ENCODE data around the gene GBX1. TPM values are rescaled to one million over a fixed set of nuclear protein-coding genes. Genes with fewer than 3 reads are reported as not detected.

Gene GBX1
- total RNA-seq, 2 experiments from 2014 or later = not detected

GRCh38 chr7:151175047-151175792 lies 7.7 kb upstream of the GBX1 start:
- DNase-seq = no peak
- H3K36me3 Mint-ChIP-seq = no peaks in the 10 kb centered on the region
- H3K4me1 Mint-ChIP-seq = peaks cover 7% of the 10 kb centered on the region
- peaks cover 37% of the 10 kb centered on the region for H3K27me3 Mint-ChIP-seq
- CTCF ChIA-PET = interaction anchor here (1.3 to 2.6 kb wide), 3 partner anchors 9 to 52 kb away, joined by 4 to 8 read pairs (median 6); partner anchors contain the start of gene ABCF2
- H3K4me3 Mint-ChIP-seq = no peak overlapping the region
- ATAC-seq = no peak
- no peaks in the 10 kb centered on the region for H3K9me3 Mint-ChIP-seq (ENCODE audit: low read depth)
- H3K27ac Mint-ChIP-seq = no peak overlapping the region

DNA sequence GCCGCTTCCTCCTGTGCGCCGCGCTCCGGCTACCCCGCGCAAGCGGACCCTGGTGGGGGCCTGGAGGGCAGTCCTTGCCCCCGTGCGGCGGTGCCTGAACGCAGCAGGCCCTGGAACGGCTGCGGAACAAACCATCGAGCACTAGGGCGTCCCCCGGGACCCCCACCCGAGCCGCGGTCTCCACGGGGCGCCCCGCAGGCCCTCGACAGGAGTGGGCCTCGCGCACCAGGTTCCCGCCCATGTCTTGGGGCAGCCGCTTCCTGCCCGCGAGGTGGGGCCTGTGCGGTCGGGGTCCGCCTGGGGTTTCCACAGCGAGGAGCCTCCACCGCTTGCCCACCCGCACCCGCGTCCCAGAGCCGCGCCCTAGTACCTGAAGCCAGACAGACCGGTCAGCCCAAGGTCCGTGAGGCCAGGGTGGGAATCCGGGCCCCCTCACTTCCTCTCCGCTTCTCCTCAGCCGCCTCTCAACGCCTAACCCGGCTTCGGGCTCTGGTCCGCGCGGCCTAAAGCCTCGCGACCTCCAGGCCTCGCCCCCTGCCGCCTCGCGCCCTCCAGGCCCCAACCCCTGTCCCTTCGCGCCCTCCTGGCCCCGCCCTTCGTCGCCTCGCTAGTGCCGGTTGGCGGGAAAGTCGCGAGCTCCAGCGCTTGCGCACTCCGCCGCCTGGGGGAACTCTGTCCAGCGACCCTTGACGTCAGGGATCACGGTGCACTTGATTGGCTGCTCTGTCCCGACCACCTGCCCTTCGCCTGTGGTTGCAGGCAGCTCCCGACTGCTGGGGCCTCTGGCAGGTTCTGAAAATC lies 7.0 kb upstream of the GBX1 start:
- CTCF ChIA-PET = interaction anchor here (1.3 to 2.6 kb wide), 3 partner anchors 8 to 53 kb away, joined by 4 to 8 read pairs (median 6); partner anchors contain the start of gene ABCF2
- Mint-ChIP-seq H3K4me3 (no peak overlapping the region), H3K27ac (no peak overlapping the region), H3K27me3 (peaks cover 45% of the 10 kb centered on the region), H3K4me1 (peaks cover 7% of the 10 kb centered on the region), H3K9me3 (ENCODE audit: low read depth) (no peaks in the 10 kb centered on the region), H3K36me3 (no peaks in the 10 kb centered on the region)
- ATAC-seq (no peak), DNase-seq (peak; percentile 55)

GRCh38 chr7:151173386-151174245 lies 6.1 kb upstream of the GBX1 start:
- Mint-ChIP-seq H3K4me3 (no peak overlapping the region), H3K4me1 (peaks cover 8% of the 10 kb centered on the region), H3K9me3 (ENCODE audit: low read depth) (no peaks in the 10 kb centered on the region), H3K36me3 (no peaks in the 10 kb centered on the region), H3K27ac (no peak overlapping the region), H3K27me3 (peaks cover 50% of the 10 kb centered on the region)
- ATAC-seq (no peak), DNase-seq (no peak)
- CTCF ChIA-PET = no interaction called here

GRCh38 chr7:151172273-151173141 lies 5.0 kb upstream of the GBX1 start:
- ATAC-seq (peak; percentile 70), DNase-seq (peak; percentile 84)
- Mint-ChIP-seq H3K9me3 (ENCODE audit: low read depth) (no peaks in the 10 kb centered on the region), H3K4me3 (no peak overlapping the region), H3K27me3 (peaks cover 52% of the 10 kb centered on the region), H3K4me1 (peaks cover 12% of the 10 kb centered on the region), H3K36me3 (no peaks in the 10 kb centered on the region), H3K27ac (no peak overlapping the region)
- CTCF ChIA-PET = interaction anchor here (0.6 to 1.3 kb wide), 12 partner anchors 9 to 250 kb away, joined by 3 to 11 read pairs (median 4); partner anchors contain the start of genes ABCB8 and CHPF2

GRCh38 chr7:151168787-151169162 lies 1.3 kb upstream of the GBX1 start:
- peaks cover 52% of the 10 kb centered on the region for H3K27me3 Mint-ChIP-seq
- DNase-seq (no peak), ATAC-seq (no peak)
- H3K36me3 Mint-ChIP-seq = no peaks in the 10 kb centered on the region
- H3K27ac Mint-ChIP-seq = no peak overlapping the region
- CTCF ChIA-PET = interaction anchor here (1.0 to 3.7 kb wide), 14 partner anchors 8 to 128 kb away, joined by 3 to 24 read pairs (median 5); partner anchors contain the start of gene ABCF2
- H3K9me3 Mint-ChIP-seq (ENCODE audit: low read depth) = no peaks in the 10 kb centered on the region
- peak overlapping the region; percentile 38 for H3K4me3 Mint-ChIP-seq
- peaks cover 10% of the 10 kb centered on the region for H3K4me1 Mint-ChIP-seq

DNA sequence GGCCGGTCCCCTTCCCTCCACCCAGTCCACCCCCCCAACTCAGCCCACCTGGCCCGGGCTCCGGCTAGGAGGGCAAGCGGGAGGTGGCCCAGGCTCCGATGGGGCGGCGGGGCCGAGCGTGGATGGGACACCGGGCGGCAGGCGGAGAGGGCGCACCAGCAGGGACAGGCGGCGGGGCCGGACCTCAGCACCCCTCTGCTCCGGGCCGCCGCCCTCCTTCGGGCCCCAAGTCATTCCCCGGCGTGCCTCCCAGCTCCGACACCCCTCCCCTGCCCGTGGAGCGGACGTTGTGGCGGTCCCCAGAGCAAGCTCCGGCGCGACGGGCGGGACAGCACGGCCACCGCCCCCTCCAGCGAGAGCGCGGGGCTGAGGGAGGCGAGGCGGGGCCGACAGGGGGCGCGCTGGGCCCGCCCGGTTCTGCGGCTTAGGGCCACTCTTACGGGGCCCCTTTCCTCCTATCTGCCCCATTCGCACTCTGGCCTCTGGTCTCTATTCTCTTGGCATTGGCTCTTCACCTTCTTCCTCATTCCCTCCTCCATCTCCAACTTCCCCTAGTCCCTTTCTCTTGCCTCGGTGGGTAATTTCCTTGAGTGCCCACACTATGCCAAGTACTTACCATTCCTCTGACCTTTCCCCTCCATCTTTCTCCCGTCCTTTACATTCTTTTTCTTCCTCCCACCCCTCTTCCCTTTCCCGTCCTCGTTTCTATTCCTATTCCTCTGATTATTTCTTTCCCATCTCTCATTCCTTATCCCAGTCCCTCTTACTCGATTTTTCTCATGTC lies 701 bp upstream of the GBX1 start:
- CTCF ChIA-PET = interaction anchor here (0.6 to 3.7 kb wide), 16 partner anchors 8 to 148 kb away, joined by 3 to 24 read pairs (median 3); partner anchors contain the start of gene ABCF2
- Mint-ChIP-seq H3K36me3 (no peaks in the 10 kb centered on the region), H3K27ac (no peak overlapping the region), H3K4me3 (peak overlapping the region; percentile 38), H3K4me1 (peaks cover 10% of the 10 kb centered on the region), H3K27me3 (peaks cover 49% of the 10 kb centered on the region), H3K9me3 (ENCODE audit: low read depth) (no peaks in the 10 kb centered on the region)
- DNase-seq (peak; percentile 67), ATAC-seq (peak; percentile 86)

- ATAC-seq = no peak
- no peaks in the 10 kb centered on the region for H3K9me3 Mint-ChIP-seq (ENCODE audit: low read depth)
- CTCF ChIA-PET = interaction anchor here (0.7 to 2.9 kb wide), 8 partner anchors 9 to 268 kb away, joined by 3 to 15 read pairs (median 4); partner anchors contain the start of gene ABCF2
- H3K4me3 Mint-ChIP-seq = no peak overlapping the region
- no peak for DNase-seq
- H3K36me3 Mint-ChIP-seq = no peaks in the 10 kb centered on the region
- no peak overlapping the region for H3K27ac Mint-ChIP-seq
- peaks cover 5% of the 10 kb centered on the region for H3K4me1 Mint-ChIP-seq
- peaks cover 36% of the 10 kb centered on the region for H3K27me3 Mint-ChIP-seq
Observed at GRCh38 chr7:151166629-151167196, 781 bp downstream of the GBX1 start.

- no peak for ATAC-seq
- Mint-ChIP-seq H3K4me1 (no peaks in the 10 kb centered on the region), H3K4me3 (no peak overlapping the region), H3K36me3 (no peaks in the 10 kb centered on the region), H3K27me3 (peaks cover 16% of the 10 kb centered on the region), H3K27ac (no peak overlapping the region), H3K9me3 (ENCODE audit: low read depth) (no peaks in the 10 kb centered on the region)
- DNase-seq = no peak
- CTCF ChIA-PET = interaction anchor here (0.6 to 1.9 kb wide), 4 partner anchors 9 to 38 kb away, joined by 3 to 7 read pairs (median 4); no protein-coding TSS in a partner anchor
Observed at GRCh38 chr7:151161757-151162156, 5.7 kb downstream of the GBX1 start.

DNA sequence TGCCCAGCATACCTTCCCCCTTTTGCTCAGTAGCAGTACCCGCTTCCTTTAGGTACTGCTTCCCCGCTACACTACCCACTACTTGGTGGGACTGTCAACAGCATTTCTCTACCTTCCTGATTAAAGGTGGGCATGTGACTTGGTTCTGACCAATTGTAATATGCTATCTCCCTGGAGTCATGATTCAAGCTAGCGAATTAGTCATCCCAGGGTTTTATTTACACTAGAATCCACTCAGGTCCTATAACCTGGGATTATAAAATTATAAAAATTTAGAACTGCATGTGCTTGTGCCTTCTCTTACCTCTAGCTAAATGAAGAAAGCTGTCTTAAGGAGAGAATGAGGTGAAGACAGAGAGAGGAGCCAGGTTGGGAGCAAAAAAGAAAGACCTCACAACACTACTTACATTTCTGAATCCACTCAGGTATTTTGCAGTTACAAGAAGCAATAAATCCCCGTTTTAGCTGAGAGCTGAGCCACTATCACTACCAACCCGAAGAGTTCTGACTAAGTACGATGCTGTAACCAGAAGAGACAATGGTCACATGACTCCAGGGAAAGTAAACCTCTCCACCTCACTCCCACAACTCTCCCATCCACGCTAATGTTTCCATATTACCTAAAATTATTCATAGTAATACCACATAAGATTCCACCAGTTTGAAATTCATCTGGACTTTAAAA lies 9.7 kb downstream of the GBX1 start:
- DNase-seq (no peak), ATAC-seq (no peak)
- Mint-ChIP-seq H3K36me3 (no peaks in the 10 kb centered on the region), H3K4me1 (no peaks in the 10 kb centered on the region), H3K4me3 (no peak overlapping the region), H3K9me3 (ENCODE audit: low read depth) (no peaks in the 10 kb centered on the region), H3K27me3 (peaks cover 38% of the 10 kb centered on the region), H3K27ac (no peak overlapping the region)
- CTCF ChIA-PET = interaction anchor here (0.6 to 1.2 kb wide), 6 partner anchors 10 to 47 kb away, joined by 3 to 6 read pairs (median 4); no protein-coding TSS in a partner anchor

DNA sequence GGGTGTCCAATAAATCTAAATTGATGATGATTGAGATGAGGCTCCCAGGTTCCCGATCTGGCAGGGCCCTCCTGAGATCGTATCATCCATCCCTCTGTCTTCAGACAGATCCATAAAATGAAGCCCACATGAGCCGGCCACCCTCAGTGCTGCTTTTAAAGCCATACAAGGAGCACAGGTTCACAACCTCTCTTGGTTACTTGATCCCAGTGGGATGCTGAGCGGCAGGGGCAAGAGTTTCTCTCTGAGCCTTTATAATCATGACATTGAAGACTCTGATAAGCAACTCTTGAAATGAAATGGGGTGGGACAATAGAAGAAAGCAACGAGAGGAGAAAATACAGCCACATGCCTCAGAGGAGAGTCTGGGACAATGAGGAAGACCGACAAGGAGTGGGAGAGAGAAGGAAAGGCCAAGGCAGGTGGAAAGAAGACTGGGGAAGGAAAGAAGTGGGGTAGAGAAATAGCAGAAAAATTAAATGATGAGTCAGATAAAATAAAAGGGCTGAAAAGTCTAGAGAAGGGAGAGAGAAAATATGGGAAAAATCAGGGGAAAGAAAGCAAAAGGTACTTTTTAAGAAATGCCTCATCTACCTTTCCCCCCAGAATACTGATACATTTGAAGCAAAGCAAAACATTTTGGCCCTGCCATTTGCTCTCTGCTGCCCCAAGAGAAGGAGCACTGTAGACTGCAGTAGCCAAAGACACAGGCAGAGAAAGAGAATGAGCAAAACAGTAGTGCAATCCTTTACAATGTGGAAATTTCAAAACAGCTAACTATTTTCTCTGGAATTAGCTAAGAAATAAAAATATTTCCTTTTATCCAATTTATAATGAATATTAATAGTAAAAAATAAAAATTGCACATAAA lies 14.6 kb downstream of the GBX1 start:
- Mint-ChIP-seq H3K27ac (no peak overlapping the region), H3K4me3 (no peak overlapping the region), H3K9me3 (ENCODE audit: low read depth) (no peaks in the 10 kb centered on the region), H3K4me1 (no peaks in the 10 kb centered on the region), H3K27me3 (peaks cover 32% of the 10 kb centered on the region), H3K36me3 (no peaks in the 10 kb centered on the region)
- CTCF ChIA-PET = no interaction called here
- no peak for DNase-seq
- ATAC-seq = no peak

Data from activated CD8-positive, alpha-beta memory T cell treated with anti-CD3 and anti-CD28 coated beads, Interleukin-2, amount 10 ng/mL, durations not matched to agents 7 days and 5 days (primary cell).